Keratinocyte (primary cell): ENCODE measurements around the gene GALNT13. TPM values are rescaled to one million over a fixed set of nuclear protein-coding genes. Genes with fewer than 3 reads are reported as not detected.

Experiments
- DNase-seq: peaks from one replicate; pipeline ENCODE4 v3.0.0-alpha.2; 2011; ENCODE audit warnings: low read depth, missing footprints, low spot score
- FAIRE-seq: peaks from 2 replicates; lab custom pipeline; 2011; peaks lifted over from hg19 to GRCh38; lab: Jason Lieb, UNC
- H2AFZ ChIP-seq: 2 replicates; pipeline ENCODE4 v1.6.0; 2012; ENCODE audit warnings: low read length, control low read depth, inconsistent platforms; ENCODE audit not compliant: control insufficient read depth
- H3K27ac ChIP-seq: 2 replicates; pipeline ENCODE4 v1.5.1; 2011; ENCODE audit warnings: low read length; ENCODE audit not compliant: control insufficient read depth, insufficient read depth
- H3K27me3 ChIP-seq: 3 replicates; pipeline ENCODE4 v1.6.0; 2011; ENCODE audit warnings: low read length; ENCODE audit not compliant: control insufficient read depth, insufficient read depth; ENCODE audit errors: extremely low read depth
- H3K36me3 ChIP-seq, 2 experiments: 2 replicates in 1 of 2; 3 replicates in 1 of 2; pipeline ENCODE4 v1.5.1; 2011; ENCODE audit warnings: low read length in 2 of 2, mild to moderate bottlenecking in 1 of 2; ENCODE audit not compliant: control insufficient read depth in 2 of 2, insufficient read depth in 2 of 2; ENCODE audit errors: extremely low read depth in 1 of 2
- H3K4me1 ChIP-seq: 3 replicates; pipeline ENCODE4 v1.5.1; 2011; ENCODE audit warnings: low read length; ENCODE audit not compliant: control insufficient read depth, insufficient read depth; ENCODE audit errors: extremely low read depth
- H3K4me2 ChIP-seq: 3 replicates; pipeline ENCODE4 v1.6.0; 2011; ENCODE audit warnings: low read depth, low read length; ENCODE audit not compliant: control insufficient read depth, insufficient read depth; ENCODE audit errors: extremely low read depth
- H3K4me3 ChIP-seq, 3 experiments: fragments of 200-600 bp in 1 of 3; sonication (generic) in 1 of 3; 2 replicates in 2 of 3; 3 replicates in 1 of 3; pipeline ENCODE4 v1.5.1; 2011 to 2016; ENCODE audit warnings: low read length in 3 of 3, mild to moderate bottlenecking in 3 of 3, control low read depth in 2 of 3, inconsistent platforms in 1 of 3, low read depth in 1 of 3, mixed read lengths in 1 of 3, mixed run types in 1 of 3, moderate library complexity in 1 of 3; ENCODE audit not compliant: control insufficient read depth in 2 of 3, insufficient read depth in 2 of 3; ENCODE audit errors: extremely low read depth in 1 of 3
- H3K79me2 ChIP-seq: 2 replicates; pipeline ENCODE4 v1.6.0; 2012; ENCODE audit warnings: low read length; ENCODE audit not compliant: control insufficient read depth, insufficient read depth
- H3K9ac ChIP-seq: 3 replicates; pipeline ENCODE4 v1.6.0; 2011; ENCODE audit warnings: low read length; ENCODE audit not compliant: control insufficient read depth, insufficient read depth; ENCODE audit errors: extremely low read depth
- H3K9me1 ChIP-seq: 3 replicates; pipeline ENCODE4 v1.6.0; 2011; ENCODE audit warnings: low read length; ENCODE audit not compliant: control insufficient read depth, insufficient read depth; ENCODE audit errors: extremely low read depth
- H3K9me3 ChIP-seq: 2 replicates; pipeline ENCODE4 v1.5.1; 2012; ENCODE audit warnings: low read depth, low read length; ENCODE audit not compliant: control insufficient read depth
- H4K20me1 ChIP-seq: 3 replicates; pipeline ENCODE4 v1.6.0; 2011; ENCODE audit warnings: low read length; ENCODE audit not compliant: control insufficient read depth, insufficient read depth; ENCODE audit errors: extremely low read depth
- CTCF ChIP-seq, 3 experiments: IDR thresholded peaks in 1 of 3; conservative IDR thresholded peaks in 1 of 3; optimal IDR thresholded peaks in 1 of 3; 2 replicates in 2 of 3; 3 replicates in 1 of 3; pipeline versions ENCODE3 to v1.5.1; 2011; ENCODE audit warnings: low read length in 3 of 3, mild to moderate bottlenecking in 3 of 3, moderate library complexity in 2 of 3, control low read depth in 1 of 3, inconsistent platforms in 1 of 3; ENCODE audit not compliant: insufficient read depth in 2 of 3; ENCODE audit errors: extremely low read depth in 1 of 3
- EZH2 ChIP-seq: IDR thresholded peaks from one replicate; pipeline ENCODE4 v1.6.1; 2012; ENCODE audit warnings: inconsistent platforms, mild to moderate bottlenecking, low read length, moderate library complexity
- dilution Hi-C: fragments of 300-500 bp; cut with MboI; formaldehyde crosslinking; loops from one replicate; pipeline ENCODE4 v1.7.0; 2020; ENCODE audit warnings: low sequenced_read_pairs; ENCODE audit not compliant: extremely low pct_ligation_motif_present
- polyA plus RNA-seq, 5 experiments: library from polyadenylated mRNA; depleted of rRNA in 3 of 5; stranded (reverse) in 3 of 5; stranded (forward) in 1 of 5; unstranded in 1 of 5; fragments of >200 nt; gene quantifications; 1 replicate in 1 of 5; 2 replicates in 3 of 5; 3 replicates in 1 of 5; pipeline versions ENCODE4 v1.2.1 to v1.2.3, GENCODE V29; 2011 to 2012; ENCODE audit warnings: missing spikeins in 2 of 5, low read depth in 1 of 5, low replicate concordance in 1 of 5

Gene GALNT13
- polyA plus RNA-seq, 1 donor (not counting 4 experiments of a cell fraction or from before 2014, with no cell fraction given): not detected

DNA sequence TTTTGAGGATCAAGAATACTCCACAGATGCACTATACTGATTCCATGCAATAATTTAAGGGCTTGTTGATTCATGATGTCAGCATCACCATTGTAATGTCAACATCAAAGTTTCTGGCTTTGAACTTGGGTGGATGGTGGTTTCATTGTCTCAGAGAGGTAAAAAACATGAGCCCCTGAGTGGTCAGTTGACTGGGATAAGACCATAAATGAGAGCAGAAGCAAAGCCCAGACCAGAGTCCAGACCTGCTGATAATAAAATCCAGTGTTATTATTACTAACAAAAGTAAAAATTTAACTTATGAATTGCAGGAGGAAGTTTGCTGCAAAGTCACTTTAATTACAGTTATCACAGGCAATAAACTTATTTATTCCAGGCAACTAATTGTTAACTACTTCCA lies 358.2 kb downstream of the GALNT13 start:
- no peak overlapping the region for H3K9ac ChIP-seq
- dilution Hi-C loops: no loop called here
- H4K20me1 ChIP-seq: no peaks in the 10 kb centered on the region
- no peaks in the 10 kb centered on the region for H3K4me1 ChIP-seq
- FAIRE-seq: no peak
- no peak for DNase-seq
- no peaks in the 10 kb centered on the region for H3K9me1 ChIP-seq
- no peak overlapping the region for H3K4me3 ChIP-seq
- no peak overlapping the region for H2AFZ ChIP-seq
- no peaks in the 10 kb centered on the region for H3K79me2 ChIP-seq
- H3K27me3 ChIP-seq: no peaks in the 10 kb centered on the region
- TF ChIP-seq EZH2: no peak
- no peak for TF ChIP-seq CTCF (optimal IDR thresholded peaks at IDR 0.05 in 1 of 3, IDR thresholded peaks at IDR 0.05 in 1 of 3, conservative IDR thresholded peaks at IDR 0.05 in 1 of 3; ENCODE audit: extremely low read depth in 1 of 3, insufficient read depth in 2 of 3, low read length in 3 of 3)
- H3K27ac ChIP-seq: no peak overlapping the region
- no peaks in the 10 kb centered on the region for H3K36me3 ChIP-seq
- no peaks in the 10 kb centered on the region for H3K9me3 ChIP-seq
- no peak overlapping the region for H3K4me2 ChIP-seq

DNA sequence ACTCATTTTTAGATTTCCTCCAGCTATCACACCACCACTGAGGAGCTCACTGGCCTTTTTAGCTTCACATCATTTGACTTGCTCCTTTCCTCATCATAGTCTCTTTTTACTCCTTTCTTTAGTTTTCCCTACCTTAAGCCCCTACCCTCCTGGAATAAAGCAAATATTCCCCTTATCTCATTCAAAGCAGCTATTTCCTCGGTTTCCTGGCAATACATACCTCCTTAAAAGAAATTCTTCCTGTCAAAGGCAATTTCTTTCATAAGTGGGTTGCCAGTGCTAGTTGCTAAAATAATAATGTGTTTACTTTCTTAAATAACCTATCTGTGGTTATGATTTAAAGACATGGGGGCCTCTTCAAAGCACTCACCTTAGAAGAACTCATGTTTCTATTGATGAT lies 359.3 kb downstream of the GALNT13 start:
- no peak for FAIRE-seq

More for the DNA sequence above, 359.3 kb downstream of the GALNT13 start:
- no peaks in the 10 kb centered on the region for H3K27me3 ChIP-seq
- no peaks in the 10 kb centered on the region for H4K20me1 ChIP-seq
- no peak overlapping the region for H2AFZ ChIP-seq
- no peak for DNase-seq
- no peaks in the 10 kb centered on the region for H3K9me3 ChIP-seq
- H3K9ac ChIP-seq: no peak overlapping the region
- no peaks in the 10 kb centered on the region for H3K4me1 ChIP-seq
- H3K79me2 ChIP-seq: no peaks in the 10 kb centered on the region
- H3K9me1 ChIP-seq: no peaks in the 10 kb centered on the region
- no peak for TF ChIP-seq CTCF (optimal IDR thresholded peaks at IDR 0.05 in 1 of 3, IDR thresholded peaks at IDR 0.05 in 1 of 3, conservative IDR thresholded peaks at IDR 0.05 in 1 of 3; ENCODE audit: extremely low read depth in 1 of 3, insufficient read depth in 2 of 3, low read length in 3 of 3)
- TF ChIP-seq EZH2: no peak
- no peak overlapping the region for H3K27ac ChIP-seq
- no peaks in the 10 kb centered on the region for H3K36me3 ChIP-seq
- dilution Hi-C loops: no loop called here
- H3K4me3 ChIP-seq: no peak overlapping the region
- no peak overlapping the region for H3K4me2 ChIP-seq
